Breast epithelium (tissue), 4 donors: ENCODE measurements around the gene SYNPO. TPM values are rescaled to one million over a fixed set of nuclear protein-coding genes. Genes with fewer than 3 reads are reported as not detected.

Experiments
- DNase-seq, 2 donors: peaks; one replicate each; pipeline ENCODE4 v3.0.0-alpha.2; 2019; ENCODE audit warnings: low spot score in 2 of 2
- H3K27ac ChIP-seq, 2 donors: fragments of 200-600 bp; sonication (generic) in 1 of 2; one replicate each; pipeline ENCODE4 v1.5.1; 2016 to 2019; ENCODE audit warnings: mild to moderate bottlenecking in 1 of 2
- H3K27me3 ChIP-seq, 2 donors: fragments of 200-600 bp; sonication (generic) in 1 of 2; one replicate each; pipeline versions ENCODE4 v1.5.1 to v1.6.0; 2017 to 2019; ENCODE audit warnings: control low read depth in 1 of 2, mild to moderate bottlenecking in 1 of 2
- H3K36me3 ChIP-seq: fragments of 200-600 bp; one replicate; pipeline ENCODE4 v1.5.1; 2019
- H3K4me1 ChIP-seq, 2 donors: fragments of 200-600 bp; sonication (generic); one replicate each; pipeline ENCODE4 v1.5.1; 2016 to 2019; ENCODE audit warnings: control low read depth in 1 of 2
- H3K4me3 ChIP-seq, 3 donors: fragments of 200-600 bp; sonication (generic); 1 replicate in 2 of 3; 2 replicates in 1 of 3; pipeline ENCODE4 v1.5.1; 2016 to 2019; ENCODE audit warnings: mild to moderate bottlenecking in 3 of 3, moderate library complexity in 2 of 3
- H3K9me3 ChIP-seq, 2 donors: fragments of 200-600 bp; sonication (generic) in 1 of 2; one replicate each; pipeline ENCODE4 v1.5.1; 2016 to 2019; ENCODE audit warnings: control low read depth in 1 of 2
- CTCF ChIP-seq, 3 donors: fragments of 450-650 bp; IDR thresholded peaks; one replicate each; pipeline ENCODE4 v1.5.1; 2016 to 2017; ENCODE audit warnings: antibody characterized with exemption in 3 of 3, mild to moderate bottlenecking in 3 of 3, moderate library complexity in 3 of 3
- POLR2A ChIP-seq: fragments of 450-650 bp; IDR thresholded peaks from one replicate; pipeline ENCODE4 v1.6.1; 2016; ENCODE audit warnings: antibody characterized with exemption, mild to moderate bottlenecking, moderate library complexity
- POLR2AphosphoS5 ChIP-seq, 3 donors: sonication (generic); formaldehyde crosslinking; IDR thresholded peaks; one replicate each; pipeline ENCODE4 v1.6.1; 2017; ENCODE audit warnings: antibody characterized with exemption in 3 of 3
- intact Hi-C: fragments of 100-400 bp; cut with DNase I; formaldehyde crosslinking; loops from one replicate; pipeline ENCODE4 v1.15.1; 2023; ENCODE audit warnings: low total_unique reads
- total RNA-seq, 3 donors: library from RNA; depleted of rRNA; stranded (reverse); fragments of >200 nt; gene quantifications; one replicate each; pipeline ENCODE4 v1.1.0, GENCODE V29; 2016

Gene SYNPO
- total RNA-seq, 3 donors from 2014 or later, result 6.3 to 22.4 (median 15.4) TPM

GRCh38 chr5:150663936-150664335, 23.5 kb downstream of the SYNPO start:
- DNase-seq, result no peak
- no peak overlapping the region for H3K27ac ChIP-seq
- no peaks in the 10 kb centered on the region for H3K36me3 ChIP-seq
- no peaks in the 10 kb centered on the region for H3K9me3 ChIP-seq
- no peaks in the 10 kb centered on the region for H3K4me1 ChIP-seq
- no peaks in the 10 kb centered on the region for H3K27me3 ChIP-seq
- no peak for TF ChIP-seq CTCF (IDR thresholded peaks at IDR 0.05)
- no peak for TF ChIP-seq POLR2A
- TF ChIP-seq POLR2AphosphoS5 (IDR thresholded peaks at IDR 0.05), result no peak
- intact Hi-C loops, result no loop called here
- H3K4me3 ChIP-seq, result no peak overlapping the region

GRCh38 chr5:150665044-150665443, 24.6 kb downstream of the SYNPO start:
- TF ChIP-seq CTCF (IDR thresholded peaks at IDR 0.05), result no peak
- no peak for TF ChIP-seq POLR2AphosphoS5 (IDR thresholded peaks at IDR 0.05)
- no peak for TF ChIP-seq POLR2A
- Histone ChIP-seq H3K4me1 (no peaks in the 10 kb centered on the region), H3K9me3 (no peaks in the 10 kb centered on the region), H3K27me3 (no peaks in the 10 kb centered on the region), H3K36me3 (no peaks in the 10 kb centered on the region), H3K27ac (no peak overlapping the region), H3K4me3 (no peak overlapping the region)
- intact Hi-C loops, result no loop called here
- DNase-seq, result peak in 1 of 2 donors; percentile 10

- TF ChIP-seq POLR2AphosphoS5 (IDR thresholded peaks at IDR 0.05) (no peak), POLR2A (no peak), CTCF (IDR thresholded peaks at IDR 0.05) (no peak)
Observed at GRCh38 chr5:150670275-150670947, 30.0 kb downstream of the SYNPO start.

GRCh38 chr5:150670948-150671310, 30.5 kb downstream of the SYNPO start:
- intact Hi-C loops, result loop anchor here (2.0 kb wide), 1 partner anchor 74 kb away; no protein-coding TSS in a partner anchor
- peak in 1 of 2 donors; percentile 7 for DNase-seq
- peaks cover 9 to 16% of the 10 kb centered on the region in 2 donors for H3K4me1 ChIP-seq
- no peaks in the 10 kb centered on the region for H3K9me3 ChIP-seq
- no peaks in the 10 kb centered on the region for H3K36me3 ChIP-seq
- TF ChIP-seq POLR2A, result no peak
- TF ChIP-seq CTCF (IDR thresholded peaks at IDR 0.05), result no peak
- no peak for TF ChIP-seq POLR2AphosphoS5 (IDR thresholded peaks at IDR 0.05)
- H3K27ac ChIP-seq, result peak overlapping the region in 1 of 2 donors; percentile 38
- H3K4me3 ChIP-seq, result no peak overlapping the region
- no peaks in the 10 kb centered on the region for H3K27me3 ChIP-seq

More at GRCh38 chr5:150670275-150670947, 30.0 kb downstream of the SYNPO start:
- peaks cover 9 to 16% of the 10 kb centered on the region in 2 donors for H3K4me1 ChIP-seq
- peak in 1 of 2 donors; percentile 3 for DNase-seq
- no peak overlapping the region for H3K4me3 ChIP-seq
- no peaks in the 10 kb centered on the region for H3K36me3 ChIP-seq
- intact Hi-C loops, result loop anchor here (2.0 kb wide), 1 partner anchor 74 kb away; no protein-coding TSS in a partner anchor
- H3K27me3 ChIP-seq, result no peaks in the 10 kb centered on the region
- H3K9me3 ChIP-seq, result no peaks in the 10 kb centered on the region
- H3K27ac ChIP-seq, result no peak overlapping the region

- DNase-seq, result no peak
- Histone ChIP-seq H3K4me1 (peaks cover 9 to 16% of the 10 kb centered on the region in 2 donors), H3K36me3 (no peaks in the 10 kb centered on the region), H3K27ac (peak overlapping the region; percentile 45 to 72), H3K4me3 (peak overlapping the region; percentile 44 to 82 (median 52)), H3K27me3 (no peaks in the 10 kb centered on the region), H3K9me3 (no peaks in the 10 kb centered on the region)
- intact Hi-C loops, result loop anchor here (2.0 kb wide), 1 partner anchor 75 kb away; no protein-coding TSS in a partner anchor
- TF ChIP-seq POLR2AphosphoS5 (IDR thresholded peaks at IDR 0.05) (peak in 1 of 3 donors; percentile 7), POLR2A (no peak)
Observed at GRCh38 chr5:150671509-150672236, 31.2 kb downstream of the SYNPO start.
